GM12878 (cell line): ENCODE measurements around the gene FBXO21.

Experiments used
- CHD2 ChIP-seq: IDR thresholded peaks from 2 replicates; pipeline ENCODE4 v1.6.1; 2011; ENCODE audit warnings: low read depth, low read length, improper control_type of control experiment, borderline replicate concordance
- CTCF ChIP-seq, 3 experiments: IDR thresholded peaks in 2 of 3; conservative IDR thresholded peaks in 1 of 3; 2 replicates each; pipeline ENCODE4 v1.5.1; 2011; ENCODE audit warnings: low read depth in 3 of 3, low read length in 3 of 3, mild to moderate bottlenecking in 3 of 3, control low read depth in 2 of 3, moderate library complexity in 2 of 3, inconsistent platforms in 1 of 3, mixed read lengths in 1 of 3; ENCODE audit not compliant: control insufficient read depth in 2 of 3, insufficient read depth in 1 of 3; ENCODE audit errors: extremely low read depth in 1 of 3
- EP300 ChIP-seq, 2 experiments: fragments of 150-350 bp in 1 of 2; IDR thresholded peaks; 2 replicates each; pipeline ENCODE4 v1.6.1; 2011 to 2012; ENCODE audit warnings: low read depth in 2 of 2, low read length in 2 of 2, borderline replicate concordance in 1 of 2, improper control_type of control experiment in 1 of 2, inconsistent platforms in 1 of 2; ENCODE audit not compliant: control insufficient read depth in 1 of 2
- NFXL1 ChIP-seq: fragments of 450-650 bp; IDR thresholded peaks from 2 replicates; pipeline ENCODE4 v1.6.1; 2017; ENCODE audit warnings: antibody characterized with exemption, mild to moderate bottlenecking, borderline replicate concordance
- POLR2AphosphoS5 ChIP-seq: IDR thresholded peaks from 2 replicates; pipeline ENCODE4 v1.6.1; 2011; ENCODE audit warnings: mild to moderate bottlenecking, low read length, inconsistent platforms
- RFX5 ChIP-seq: IDR thresholded peaks from 2 replicates; pipeline ENCODE4 v1.6.1; 2011; ENCODE audit warnings: low read depth, low read length, improper control_type of control experiment

- TF ChIP-seq CTCF (IDR thresholded peaks at IDR 0.05 in 2 of 3, conservative IDR thresholded peaks at IDR 0.05 in 1 of 3; ENCODE audit: control insufficient read depth in 2 of 3, extremely low read depth in 1 of 3, insufficient read depth in 1 of 3, low read depth in 3 of 3, low read length in 3 of 3): no peak
- TF ChIP-seq EP300 (IDR thresholded peaks at IDR 0.05; ENCODE audit: borderline replicate concordance in 1 of 2, control insufficient read depth in 1 of 2, low read depth in 2 of 2, low read length in 2 of 2): no peak
- TF ChIP-seq RFX5: no peak
- TF ChIP-seq NFXL1: no peak
- no peak for TF ChIP-seq CHD2
- TF ChIP-seq POLR2AphosphoS5: no peak
Observed at GRCh38 chr12:117188121-117188665, 2.1 kb downstream of the FBXO21 start.
